Lower lobe of right lung (tissue), 2 donors: Measurements from ENCODE around the gene LPP. TPM values are rescaled to one million over a fixed set of nuclear protein-coding genes. Genes with fewer than 3 reads are reported as not detected.
"Not testable (repeated sequence)": the region's sequence is repeated elsewhere in the genome, so short reads cannot be mapped to it uniquely, and the experiment has no call there.

Experiments
- ATAC-seq, 2 donors: fragments of 200-7000 bp; cut with Tn5 transposase; one replicate each; pipeline ENCODE4 v1.9.1; 2020 to 2022; ENCODE audit warnings: mild to moderate bottlenecking in 2 of 2, moderate library complexity in 2 of 2
- DNase-seq: peaks from one replicate; pipeline ENCODE4 v3.0.0-alpha.2; 2020
- H3K27ac ChIP-seq: fragments of 200-600 bp; one replicate; pipeline ENCODE4 v1.8.0; 2022
- H3K27me3 ChIP-seq: fragments of 200-600 bp; one replicate; pipeline ENCODE4 v1.8.0; 2022; ENCODE audit warnings: low read depth
- H3K36me3 ChIP-seq: fragments of 200-600 bp; one replicate; pipeline ENCODE4 v1.8.0; 2022; ENCODE audit warnings: mild to moderate bottlenecking
- H3K4me1 ChIP-seq: fragments of 200-600 bp; one replicate; pipeline ENCODE4 v1.8.0; 2022
- H3K4me3 ChIP-seq: fragments of 200-600 bp; one replicate; pipeline ENCODE4 v1.8.0; 2022; ENCODE audit warnings: mild to moderate bottlenecking
- H3K9me3 ChIP-seq: fragments of 200-600 bp; one replicate; pipeline ENCODE4 v1.8.0; 2022
- CTCF ChIP-seq: fragments of 200-600 bp; IDR thresholded peaks from one replicate; pipeline ENCODE4 v1.8.0; 2022; ENCODE audit warnings: antibody characterized with exemption, mild to moderate bottlenecking
- intact Hi-C: fragments of 100-400 bp; cut with DNase I; formaldehyde crosslinking; loops from one replicate; pipeline ENCODE4 v1.11.0; 2022
- total RNA-seq: library from RNA; stranded (reverse); fragmentation: NEBNext Ultra II Directional; extraction: Animal tissue kit (Norgen Biotek cat#: 25700); gene quantifications from one replicate; pipeline ENCODE4 v1.2.1, GENCODE V29; 2021
- donor health status: DM: no; HTN: yes; CAD: no; lungs with severe emphysema.

LPP gene
- total RNA-seq, 1 donor from 2014 or later: 180 TPM

GRCh38 chr3:188607805-188608315, 453.9 kb downstream of the LPP start:
- peaks cover 13% of the 10 kb centered on the region for H3K36me3 ChIP-seq
- H3K4me3 ChIP-seq: no peak overlapping the region
- DNase-seq (no peak), ATAC-seq (no peak)
- no peak for TF ChIP-seq CTCF
- no peaks in the 10 kb centered on the region for H3K27me3 ChIP-seq
- no peak overlapping the region for H3K27ac ChIP-seq
- intact Hi-C loops: no loop called here
- no peaks in the 10 kb centered on the region for H3K9me3 ChIP-seq
- no peaks in the 10 kb centered on the region for H3K4me1 ChIP-seq

- no peaks in the 10 kb centered on the region for H3K27me3 ChIP-seq
- peaks cover 13% of the 10 kb centered on the region for H3K36me3 ChIP-seq
- no peak overlapping the region for H3K4me3 ChIP-seq
- DNase-seq (no peak), ATAC-seq (no peak)
- no peaks in the 10 kb centered on the region for H3K9me3 ChIP-seq
- H3K27ac ChIP-seq: no peak overlapping the region
- intact Hi-C loops: no loop called here
- TF ChIP-seq CTCF: no peak
- H3K4me1 ChIP-seq: no peaks in the 10 kb centered on the region
Observed at GRCh38 chr3:188608401-188608800, 454.4 kb downstream of the LPP start.

DNA sequence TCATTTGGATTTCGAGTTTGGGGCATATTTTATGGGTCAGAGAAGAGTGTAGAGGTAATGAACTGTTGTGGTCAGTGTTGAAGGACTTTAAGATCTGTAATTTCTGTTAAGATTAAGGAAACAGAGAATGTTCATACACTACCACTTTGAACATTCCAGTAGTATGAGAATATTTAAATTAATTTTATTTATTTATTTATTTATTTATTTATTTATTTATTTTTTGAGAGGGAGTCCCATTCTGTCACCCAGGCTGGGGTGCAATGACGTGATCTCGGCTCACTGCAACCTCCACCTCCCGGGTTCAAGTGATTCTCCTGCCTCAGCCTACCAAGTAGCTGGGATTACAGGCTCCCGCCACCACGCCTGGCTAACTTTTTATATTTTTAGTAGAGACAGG, 459.8 kb downstream of the LPP start:
- ATAC-seq, H3K4me1 ChIP-seq, H3K27me3 ChIP-seq, H3K9me3 ChIP-seq, DNase-seq, intact Hi-C loops, H3K27ac ChIP-seq, H3K4me3 ChIP-seq: not testable (repeated sequence)
- peaks cover 13% of the 10 kb centered on the region for H3K36me3 ChIP-seq

DNA sequence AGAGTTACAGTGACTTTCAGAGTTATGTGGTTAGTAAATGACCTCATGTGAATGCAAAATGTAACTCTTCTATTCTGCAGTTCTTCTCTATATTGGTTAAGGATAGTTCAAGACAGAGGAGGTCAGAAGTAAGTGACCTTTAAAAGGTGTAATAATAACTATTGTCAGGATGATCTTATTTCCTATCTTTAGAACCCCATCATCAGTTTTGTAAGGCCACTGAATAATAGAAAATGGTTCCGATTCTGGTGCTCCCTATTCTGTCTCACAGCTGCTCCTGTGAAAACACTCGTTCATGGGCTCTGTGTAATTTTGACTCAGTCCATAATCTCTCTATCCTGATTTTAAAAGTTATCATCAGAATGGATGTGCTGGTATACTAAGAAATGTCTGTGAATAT, 463.3 kb downstream of the LPP start:
- H3K4me3 ChIP-seq: no peak overlapping the region
- no peaks in the 10 kb centered on the region for H3K27me3 ChIP-seq
- no peak overlapping the region for H3K27ac ChIP-seq
- intact Hi-C loops: no loop called here
- no peak for DNase-seq
- H3K9me3 ChIP-seq: no peaks in the 10 kb centered on the region
- no peak for ATAC-seq
- H3K4me1 ChIP-seq: no peaks in the 10 kb centered on the region
- no peaks in the 10 kb centered on the region for H3K36me3 ChIP-seq
- TF ChIP-seq CTCF: no peak

- ATAC-seq (no peak), DNase-seq (no peak)
- Histone ChIP-seq H3K4me3 (no peak overlapping the region), H3K36me3 (no peaks in the 10 kb centered on the region), H3K27me3 (no peaks in the 10 kb centered on the region), H3K4me1 (no peaks in the 10 kb centered on the region), H3K27ac (no peak overlapping the region), H3K9me3 (no peaks in the 10 kb centered on the region)
- intact Hi-C loops: no loop called here
- no peak for TF ChIP-seq CTCF
Observed at GRCh38 chr3:188617988-188618701, 464.2 kb downstream of the LPP start.

GRCh38 chr3:188620752-188621151, 466.8 kb downstream of the LPP start:
- H3K27me3 ChIP-seq: no peaks in the 10 kb centered on the region
- H3K4me3 ChIP-seq: no peak overlapping the region
- no peak for DNase-seq
- no peak for TF ChIP-seq CTCF
- H3K36me3 ChIP-seq: no peaks in the 10 kb centered on the region
- peaks cover 10% of the 10 kb centered on the region for H3K4me1 ChIP-seq
- intact Hi-C loops: no loop called here
- H3K9me3 ChIP-seq: no peaks in the 10 kb centered on the region
- ATAC-seq: no peak
- H3K27ac ChIP-seq: no peak overlapping the region
